Skin epidermis (tissue), 12 donors: ENCODE results near the gene SNX8.

Source experiments
- H3K27ac ChIP-seq, 21 experiments: fragments of 200-600 bp; sonication (generic) in 11 of 21; one replicate each; pipeline ENCODE4 v1.5.0; 2020; ENCODE audit warnings: mild to moderate bottlenecking in 3 of 21, inconsistent platforms in 2 of 21, moderate library complexity in 2 of 21
- H3K4me3 ChIP-seq, 7 experiments: fragments of 200-600 bp; sonication (generic) in 2 of 7; one replicate each; pipeline ENCODE4 v1.5.0; 2020; ENCODE audit warnings: inconsistent platforms in 2 of 7, mild to moderate bottlenecking in 2 of 7, moderate library complexity in 1 of 7

The SNX8 gene

GRCh38 chr7:2253021-2253420 is 61.2 kb downstream of the SNX8 start:
- Histone ChIP-seq H3K27ac (no peak overlapping the region), H3K4me3 (no peak overlapping the region)

GRCh38 chr7:2251841-2252771 is 62.1 kb downstream of the SNX8 start:
- H3K27ac ChIP-seq = peak overlapping the region in 4 of 21 experiments; percentile 18 to 41 (median 34)
- no peak overlapping the region for H3K4me3 ChIP-seq

GRCh38 chr7:2251381-2251780 is 62.9 kb downstream of the SNX8 start:
- H3K27ac ChIP-seq = no peak overlapping the region
- no peak overlapping the region for H3K4me3 ChIP-seq

- Histone ChIP-seq H3K4me3 (no peak overlapping the region), H3K27ac (peak overlapping the region in 20 of 21 experiments; percentile 43 to 89 (median 73))
These were observed 64.4 kb downstream of the SNX8 start for GRCh38 chr7:2249744-2250323.

- H3K27ac ChIP-seq = peak overlapping the region in 20 of 21 experiments; percentile 43 to 89 (median 73)
These were observed 65.1 kb downstream of the SNX8 start for GRCh38 chr7:2248984-2249694.

GRCh38 chr7:2247141-2247995 is 66.9 kb downstream of the SNX8 start:
- no peak overlapping the region for H3K4me3 ChIP-seq
- H3K27ac ChIP-seq = peak overlapping the region in 6 of 21 experiments; percentile 7 to 82 (median 28)

More at GRCh38 chr7:2248984-2249694, 65.1 kb downstream of the SNX8 start:
- no peak overlapping the region for H3K4me3 ChIP-seq

GRCh38 chr7:2245883-2246675 is 68.2 kb downstream of the SNX8 start:
- H3K4me3 ChIP-seq = no peak overlapping the region
- peak overlapping the region in 1 of 21 experiments; percentile 10 for H3K27ac ChIP-seq

GRCh38 chr7:2244404-2244995 is 69.7 kb downstream of the SNX8 start:
- Histone ChIP-seq H3K4me3 (no peak overlapping the region), H3K27ac (no peak overlapping the region)

- Histone ChIP-seq H3K4me3 (no peak overlapping the region), H3K27ac (no peak overlapping the region)
These were observed 70.8 kb downstream of the SNX8 start for GRCh38 chr7:2243458-2243857.

- peak overlapping the region in 20 of 21 experiments; percentile 64 to 94 (median 89) for H3K27ac ChIP-seq
- H3K4me3 ChIP-seq = peak overlapping the region; percentile 62 to 100 (median 94)
These were observed 71.5 kb downstream of the SNX8 start for GRCh38 chr7:2242541-2243429.

GRCh38 chr7:2241580-2242540 is 72.4 kb downstream of the SNX8 start, which contains the start of the genes MRM2 and NUDT1:
Gene MRM2, minus strand, starts transcription at chr7:2242205. Its CDS starts 36 bp downstream, at chr7:2242169.
Gene NUDT1, plus strand, starts transcription at chr7:2242226. Its CDS starts 2,349 bp downstream, at chr7:2244575.
- Histone ChIP-seq H3K4me3 (peak within 1 kb of the TSS; percentile 62 to 100 (median 94)), H3K27ac (peak within 1 kb of the TSS in 20 of 21 experiments; percentile 64 to 94 (median 89))

GRCh38 chr7:2239242-2239641 is 75.0 kb downstream of the SNX8 start:
- no peak overlapping the region for H3K27ac ChIP-seq
- H3K4me3 ChIP-seq = no peak overlapping the region

GRCh38 chr7:2237109-2237602 is 77.1 kb downstream of the SNX8 start:
- H3K27ac ChIP-seq = peak overlapping the region in 18 of 21 experiments; percentile 27 to 80 (median 66)
- no peak overlapping the region for H3K4me3 ChIP-seq

GRCh38 chr7:2233926-2234325 is 80.3 kb downstream of the SNX8 start:
- no peak overlapping the region for H3K4me3 ChIP-seq
- H3K27ac ChIP-seq = no peak overlapping the region

GRCh38 chr7:2232766-2233520 is 81.3 kb downstream of the SNX8 start, which contains the start of gene MAD1L1:
Gene MAD1L1, minus strand, starts transcription at chr7:2232945. Its CDS starts 2,812 bp downstream, at chr7:2230133.
- Histone ChIP-seq H3K27ac (peak within 1 kb of the TSS; percentile 68 to 99 (median 87)), H3K4me3 (peak within 1 kb of the TSS; percentile 78 to 100 (median 97))
